K562 (cell line): ENCODE measurements around the gene SMIM45.

Experiments
- ATAC-seq: fragments of 200-7000 bp; cut with Tn5 transposase; 3 replicates; pipeline ENCODE4 v1.9.1; 2020; ENCODE audit warnings: moderate library complexity
- BruUV-seq: library from RNA; stranded (reverse); fragments of 400-500 nt; replicated peaks from 2 replicates; lab custom pipeline; 2021; lab: Mats Ljungman, UMichigan
- CTCF ChIA-PET: fragments of 300-600 bp; formaldehyde crosslinking; extraction: SDS; loops from one replicate; lab custom pipeline; 2021; ENCODE audit warnings: low intra/inter-chr PET ratio; lab: Yijun Ruan, JAX
- POLR2A ChIA-PET: fragments of 300-600, 350-650 bp; sonication (Branson Sonifier 250); formaldehyde crosslinking; extraction: SDS; loops from one replicate; lab custom pipeline; 2021; ENCODE audit warnings: antibody characterized with exemption, inconsistent platforms; lab: Yijun Ruan, JAX
- DNase-seq, 4 experiments: peaks; one replicate each; pipeline versions ENCODE4 v3.0.0 to v3.0.0-alpha.2; 2011 to 2018; ENCODE audit warnings: low spot score in 3 of 4, mixed read lengths in 3 of 4; ENCODE audit errors: extremely low read depth in 1 of 4
- FAIRE-seq: peaks from 2 replicates; lab custom pipeline; 2011; peaks lifted over from hg19 to GRCh38; lab: Jason Lieb, UNC
- H2AFZ ChIP-seq: 2 replicates; pipeline ENCODE4 v1.6.0; 2011; ENCODE audit warnings: low read depth, low read length, control low read depth, inconsistent platforms
- H3K27ac ChIP-seq: fragments of 200-600 bp; 3 replicates; pipeline ENCODE4 v1.8.0; 2011; ENCODE audit warnings: low read depth, mild to moderate bottlenecking, control low read depth, inconsistent platforms, low read length, moderate library complexity, mixed read lengths; ENCODE audit errors: extremely low read depth
- H3K27me3 ChIP-seq, 2 experiments: fragments of 300-600 bp in 1 of 2; 2 replicates in 1 of 2; 3 replicates in 1 of 2; pipeline versions ENCODE4 v1.6.0 to v1.8.0; 2011; ENCODE audit warnings: inconsistent platforms in 2 of 2, low read length in 2 of 2, mild to moderate bottlenecking in 1 of 2, mixed read lengths in 1 of 2, moderate library complexity in 1 of 2; ENCODE audit not compliant: control insufficient read depth in 2 of 2, insufficient read depth in 2 of 2
- H3K36me3 ChIP-seq: fragments of 300-600 bp; 3 replicates; pipeline ENCODE4 v1.8.0; 2011; ENCODE audit warnings: mild to moderate bottlenecking, low read length, inconsistent platforms; ENCODE audit not compliant: control insufficient read depth, insufficient read depth
- H3K4me1 ChIP-seq, 2 experiments: fragments of 200-600 bp in 1 of 2; replicated peaks in 1 of 2; 2 replicates in 1 of 2; 3 replicates in 1 of 2; pipeline versions ENCODE4 v1.5.1 to v1.8.0; 2011; ENCODE audit warnings: inconsistent platforms in 2 of 2, low read length in 2 of 2, mild to moderate bottlenecking in 1 of 2, mixed read lengths in 1 of 2, moderate library complexity in 1 of 2; ENCODE audit not compliant: control insufficient read depth in 2 of 2, insufficient read depth in 2 of 2
- H3K4me2 ChIP-seq: 2 replicates; pipeline ENCODE4 v1.6.1; 2011; ENCODE audit warnings: low read length, control low read depth, inconsistent platforms, mixed read lengths; ENCODE audit not compliant: insufficient read depth
- H3K4me3 ChIP-seq: fragments of 200-600 bp; sonication (generic), shearing (Covaris generic); 2 replicates; pipeline ENCODE4 v1.5.1; 2016; ENCODE audit warnings: control low read depth, inconsistent platforms
- H3K79me2 ChIP-seq: fragments of 200-600 bp; 3 replicates; pipeline ENCODE4 v1.8.0; 2011; ENCODE audit warnings: low read length, inconsistent platforms; ENCODE audit not compliant: control insufficient read depth, insufficient read depth
- H3K9ac ChIP-seq, 2 experiments: 2 replicates each; pipeline versions ENCODE4 v1.6.0 to v1.6.1; 2011; ENCODE audit warnings: low read depth in 2 of 2, low read length in 2 of 2, control low read depth in 1 of 2, inconsistent platforms in 1 of 2, mild to moderate bottlenecking in 1 of 2, mixed read lengths in 1 of 2; ENCODE audit not compliant: insufficient read depth in 1 of 2
- H3K9me1 ChIP-seq: one replicate; pipeline ENCODE4 v1.6.0; 2011; ENCODE audit warnings: inconsistent platforms, mild to moderate bottlenecking, low read length, moderate library complexity; ENCODE audit not compliant: control insufficient read depth, insufficient read depth
- H3K9me3 ChIP-seq: replicated peaks from 2 replicates; pipeline ENCODE4 v1.5.1; 2011; ENCODE audit warnings: low read depth, low read length, inconsistent platforms; ENCODE audit not compliant: control insufficient read depth, insufficient read depth
- H4K20me1 ChIP-seq: replicated peaks from 2 replicates; pipeline ENCODE4 v1.6.1; 2011; ENCODE audit warnings: low read length, inconsistent platforms, mixed read lengths; ENCODE audit not compliant: control insufficient read depth, insufficient read depth
- BACH1 ChIP-seq: fragments of 200-800 bp; sonication (Bioruptor generic); IDR thresholded peaks from 2 replicates; pipeline ENCODE4 v1.6.1; 2016; ENCODE audit warnings: missing genetic modification characterization, missing compliant biosample characterization
- CCNT2 ChIP-seq: IDR thresholded peaks from 2 replicates; pipeline ENCODE4 v1.6.1; 2011; ENCODE audit warnings: borderline replicate concordance, low read depth, mild to moderate bottlenecking, moderate library complexity, mixed read lengths, low read length; ENCODE audit not compliant: insufficient read length; ENCODE audit errors: extremely low read depth
- CGGBP1 ChIP-seq: fragments of 250-450 bp; sonication (Bioruptor Pico); IDR thresholded peaks from 2 replicates; pipeline ENCODE4 v1.9.0; 2021; ENCODE audit warnings: mild to moderate bottlenecking
- CSDE1 ChIP-seq, 2 experiments: fragments of 450-650 bp; IDR thresholded peaks; 2 replicates each; pipeline ENCODE4 v1.6.1; 2016; ENCODE audit warnings: mild to moderate bottlenecking in 1 of 2
- HNRNPH1 ChIP-seq: fragments of 200-400 bp; formaldehyde crosslinking; optimal IDR thresholded peaks from 2 replicates; pipeline ENCODE3; 2017; ENCODE audit warnings: low read depth, mild to moderate bottlenecking, low read length, moderate library complexity
- L3MBTL2 ChIP-seq: fragments of 450-650 bp; IDR thresholded peaks from 2 replicates; pipeline ENCODE4 v1.6.1; 2016; ENCODE audit warnings: mild to moderate bottlenecking, moderate library complexity
- MTA1 ChIP-seq: fragments of 450-650 bp; IDR thresholded peaks from 2 replicates; pipeline ENCODE4 v1.6.1; 2017; ENCODE audit warnings: borderline replicate concordance
- NR1H2 ChIP-seq: sonication (generic); formaldehyde crosslinking; IDR thresholded peaks from 2 replicates; pipeline ENCODE4 v1.4.0; 2020; ENCODE audit warnings: mild to moderate bottlenecking, missing genetic modification reagents
- SRSF1 ChIP-seq: fragments of 200-400 bp; formaldehyde crosslinking; IDR thresholded peaks from 2 replicates; pipeline ENCODE4 v1.6.1; 2017; ENCODE audit warnings: mild to moderate bottlenecking, low read depth, low read length, moderate library complexity
- TAF15 ChIP-seq: fragments of 200-400 bp; formaldehyde crosslinking; IDR thresholded peaks from 2 replicates; pipeline ENCODE4 v1.6.1; 2017; ENCODE audit warnings: mild to moderate bottlenecking, low read depth, low read length, moderate library complexity
- TBL1XR1 ChIP-seq, 2 experiments: IDR thresholded peaks; 2 replicates each; pipeline ENCODE4 v1.6.1; 2012; ENCODE audit warnings: improper control_type of control experiment in 2 of 2, low read length in 2 of 2, mild to moderate bottlenecking in 1 of 2
- TCF15 ChIP-seq: fragments of 250-450 bp; sonication (Bioruptor Pico); IDR thresholded peaks from 2 replicates; pipeline ENCODE4 v1.8.0; 2022; ENCODE audit warnings: moderate library complexity, mild to moderate bottlenecking, inconsistent platforms
- TCF7L2 ChIP-seq: fragments of 150-350 bp; IDR thresholded peaks from 2 replicates; pipeline ENCODE4 v1.6.1; 2016; ENCODE audit warnings: low read depth, mild to moderate bottlenecking, low read length, moderate library complexity
- TEAD4 ChIP-seq, 2 experiments: sonication (generic) in 1 of 2; formaldehyde crosslinking in 1 of 2; IDR thresholded peaks; 2 replicates each; pipeline versions ENCODE4 v1.6.1 to v1.8.0; 2012 to 2022; ENCODE audit warnings: borderline replicate concordance in 1 of 2, inconsistent platforms in 1 of 2, low read length in 1 of 2, mild to moderate bottlenecking in 1 of 2, missing genetic modification reagents in 1 of 2
- VEZF1 ChIP-seq: fragments of 200-800 bp; sonication (Bioruptor generic); IDR thresholded peaks from 2 replicates; pipeline ENCODE4 v1.6.1; 2017; ENCODE audit warnings: missing genetic modification characterization, missing compliant biosample characterization
- WHSC1 ChIP-seq: IDR thresholded peaks from one replicate; pipeline ENCODE4 v1.6.1; 2012; ENCODE audit warnings: low read length, control low read depth, inconsistent platforms
- ZNF124 ChIP-seq: sonication (generic); formaldehyde crosslinking; IDR thresholded peaks from 2 replicates; pipeline ENCODE4 v1.8.1; 2022; ENCODE audit warnings: missing genetic modification reagents
- WGBS: fragments of 100-300 bp; shearing (Covaris generic); methylation state at CpG from one replicate; pipeline ENCODE4 v1.1.6; 2016; ENCODE audit warnings: low coverage, mixed read lengths; ENCODE audit not compliant: insufficient coverage; ENCODE audit errors: missing lambda C conversion rate; 5-methylcytosine and 5-hydroxymethylcytosine counted together
- in situ Hi-C: fragments of 300-500 bp; cut with MboI; formaldehyde crosslinking; loops from 4 replicates; pipeline ENCODE4 v1.15.0; 2018; ENCODE audit warnings: inconsistent platforms, mixed read lengths
- intact Hi-C: fragments of 100-400 bp; cut with micrococcal nuclease; formaldehyde crosslinking; loops from 2 replicates; pipeline ENCODE4 v1.14.2; 2022

SMIM45 gene

GRCh38 chr22:41919357-41920224 is 32.4 kb upstream of the SMIM45 start:
- ChIA-PET CTCF (no interaction called here), POLR2A (interaction anchor here (1.1 kb wide), 1 partner anchor 16 kb away, joined by 4 read pairs; no protein-coding TSS in a partner anchor)
- Histone ChIP-seq H4K20me1 (no peaks in the 10 kb centered on the region; the same call in 1 of the 2 replicates), H3K9me1 (no peaks in the 10 kb centered on the region), H3K4me2 (peak overlapping the region; percentile 62), H3K27ac (no peak overlapping the region; the same call in 2 of the 3 replicates), H2AFZ (peak overlapping the region; percentile 59; the same call in 1 of the 2 replicates), H3K9me3 (no peaks in the 10 kb centered on the region), H3K27me3 (0 out of 5 replicates have a peak, but pooled peaks cover 0 to 4% of the 10 kb centered on the region in 2 experiments), H3K36me3 (no peaks in the 10 kb centered on the region), H3K4me3 (peak overlapping the region; percentile 11; the same call in 1 of the 2 replicates), H3K9ac (peak overlapping the region in 1 of 2 experiments; percentile 78; a peak in 2 of 4 replicates), H3K4me1 (peaks cover 6 to 39% of the 10 kb centered on the region in 2 experiments; a peak in 3 of 5 replicates), H3K79me2 (no peaks in the 10 kb centered on the region)
- DNase-seq (peak; percentile 48 to 70 (median 65)), ATAC-seq (peak; percentile 80), FAIRE-seq (no peak)
- no TSS peak for BruUV-seq
- in situ Hi-C loops: no loop called here
- 27% methylated on average over 18 of the region's 62 CpGs for WGBS
- intact Hi-C loops: no loop called here
- TF ChIP-seq MTA1: no peak
- TF ChIP-seq BACH1: no peak
- TF ChIP-seq VEZF1 (CRISPR knock-in tag): 0 out of 2 replicates have a peak, but pooled peaks have one; percentile 26
- no peak for TF ChIP-seq TEAD4 (IDR thresholded peaks at IDR 0.05; ENCODE audit: low read length)
- TF ChIP-seq TEAD4 (CRISPR knock-in tag; IDR thresholded peaks at IDR 0.05; ENCODE audit: borderline replicate concordance): no peak
- TF ChIP-seq TBL1XR1 (IDR thresholded peaks at IDR 0.05; ENCODE audit: low read length in 2 of 2): no peak
- no peak for TF ChIP-seq TCF7L2
- no peak for TF ChIP-seq HNRNPH1
- no peak for TF ChIP-seq CSDE1 (IDR thresholded peaks at IDR 0.05)
- peak; percentile 34; the same call in 1 of the 2 replicates for TF ChIP-seq L3MBTL2
- no peak for TF ChIP-seq WHSC1
- no peak for TF ChIP-seq TAF15
- no peak for TF ChIP-seq ZNF124 (CRISPR knock-in tag)
- no peak for TF ChIP-seq TCF15 (CRISPR knock-in tag)
- no peak for TF ChIP-seq CGGBP1
- TF ChIP-seq CCNT2: peak; percentile 39
- TF ChIP-seq SRSF1: no peak
- no peak for TF ChIP-seq NR1H2 (CRISPR knock-in tag)
